Caco-2 (cell line): Measurements from ENCODE around the gene TSFM. TPM values are rescaled to one million over a fixed set of nuclear protein-coding genes. Genes with fewer than 3 reads are reported as not detected.

Experiments used
- BruUV-seq: library from RNA; stranded (reverse); fragments of 400-500 nt; replicated peaks from 2 replicates; lab custom pipeline; 2021; lab: Mats Ljungman, UMichigan
- CTCF ChIA-PET: fragments of 300-600 bp; sonication (Branson Sonifier 250); formaldehyde crosslinking; loops from one replicate; lab custom pipeline; 2022; ENCODE audit warnings: antibody characterized with exemption; lab: Charles Lee
- POLR2A ChIA-PET: fragments of 300-600 bp; sonication (Branson Sonifier 250); formaldehyde crosslinking; loops from one replicate; lab custom pipeline; 2022; ENCODE audit warnings: antibody characterized with exemption; lab: Charles Lee
- DNase-seq, 2 experiments: peaks; one replicate each; pipeline versions ENCODE4 v3.0.0 to v3.0.0-alpha.2; 2020 to 2022
- H3K27me3 ChIP-seq: replicated peaks from 2 replicates; pipeline ENCODE4 v1.6.0; 2011; ENCODE audit warnings: low read length; ENCODE audit not compliant: control insufficient read depth, insufficient read depth
- H3K36me3 ChIP-seq: 2 replicates; pipeline ENCODE4 v1.5.1; 2011; ENCODE audit warnings: low read length; ENCODE audit not compliant: control insufficient read depth, insufficient read depth
- H3K4me1 ChIP-seq: fragments of 250-450 bp; sonication (Bioruptor Pico); 2 replicates; pipeline ENCODE4 v1.5.1; 2020; ENCODE audit warnings: mild to moderate bottlenecking
- H3K4me3 ChIP-seq: 2 replicates; pipeline ENCODE4 v1.5.1; 2011; ENCODE audit warnings: low read depth, mild to moderate bottlenecking, control low read depth, low read length
- H3K9me3 ChIP-seq: fragments of 250-450 bp; sonication (Bioruptor Pico); 2 replicates; pipeline ENCODE4 v1.5.1; 2020; ENCODE audit warnings: mild to moderate bottlenecking, moderate library complexity
- H3K27ac Mint-ChIP-seq: one replicate; pipeline ENCODE4 v1.8.0; 2022; ENCODE audit warnings: mixed read lengths; ENCODE audit not compliant: unreplicated experiment
- H3K27me3 Mint-ChIP-seq: one replicate; pipeline ENCODE4 v1.8.0; 2022; ENCODE audit warnings: mixed read lengths; ENCODE audit not compliant: insufficient read depth, unreplicated experiment
- H3K36me3 Mint-ChIP-seq: one replicate; pipeline ENCODE4 v1.8.0; 2022; ENCODE audit warnings: mild to moderate bottlenecking, mixed read lengths; ENCODE audit not compliant: insufficient read depth, unreplicated experiment
- H3K4me1 Mint-ChIP-seq: one replicate; pipeline ENCODE4 v1.8.0; 2022; ENCODE audit warnings: low read depth, mixed read lengths; ENCODE audit not compliant: unreplicated experiment
- H3K4me3 Mint-ChIP-seq: one replicate; pipeline ENCODE4 v1.8.0; 2022; ENCODE audit warnings: mild to moderate bottlenecking, moderate library complexity, mixed read lengths; ENCODE audit not compliant: unreplicated experiment
- H3K9me3 Mint-ChIP-seq: one replicate; pipeline ENCODE4 v1.8.0; 2022; ENCODE audit warnings: mixed read lengths; ENCODE audit not compliant: unreplicated experiment
- intact Hi-C: fragments of 100-400 bp; cut with micrococcal nuclease; formaldehyde crosslinking; loops from one replicate; pipeline ENCODE4 v1.10.0; 2022; ENCODE audit not compliant: unreplicated experiment
- total RNA-seq: library from RNA; stranded (reverse); gene quantifications from 2 replicates; pipeline ENCODE4 v1.2.3, GENCODE V29; 2022
- TF ChIP-seq, protein P1 (sequence below), 2 experiments: fragments of 200-600 bp in 1 of 2; IDR thresholded peaks; 1 replicate in 1 of 2; 2 replicates in 1 of 2; pipeline versions ENCODE4 v1.5.1 to v1.8.0; 2011 to 2022; ENCODE audit warnings: antibody characterized with exemption in 1 of 2, control low read depth in 1 of 2, inconsistent platforms in 1 of 2, low read depth in 1 of 2, low read length in 1 of 2, mild to moderate bottlenecking in 1 of 2, moderate library complexity in 1 of 2; ENCODE audit not compliant: insufficient read depth in 1 of 2, severe bottlenecking in 1 of 2, unreplicated experiment in 1 of 2

TSFM gene
- total RNA-seq, 1 experiment from 2014 or later, result 57.5 TPM

- TF ChIP-seq, protein P1, sequence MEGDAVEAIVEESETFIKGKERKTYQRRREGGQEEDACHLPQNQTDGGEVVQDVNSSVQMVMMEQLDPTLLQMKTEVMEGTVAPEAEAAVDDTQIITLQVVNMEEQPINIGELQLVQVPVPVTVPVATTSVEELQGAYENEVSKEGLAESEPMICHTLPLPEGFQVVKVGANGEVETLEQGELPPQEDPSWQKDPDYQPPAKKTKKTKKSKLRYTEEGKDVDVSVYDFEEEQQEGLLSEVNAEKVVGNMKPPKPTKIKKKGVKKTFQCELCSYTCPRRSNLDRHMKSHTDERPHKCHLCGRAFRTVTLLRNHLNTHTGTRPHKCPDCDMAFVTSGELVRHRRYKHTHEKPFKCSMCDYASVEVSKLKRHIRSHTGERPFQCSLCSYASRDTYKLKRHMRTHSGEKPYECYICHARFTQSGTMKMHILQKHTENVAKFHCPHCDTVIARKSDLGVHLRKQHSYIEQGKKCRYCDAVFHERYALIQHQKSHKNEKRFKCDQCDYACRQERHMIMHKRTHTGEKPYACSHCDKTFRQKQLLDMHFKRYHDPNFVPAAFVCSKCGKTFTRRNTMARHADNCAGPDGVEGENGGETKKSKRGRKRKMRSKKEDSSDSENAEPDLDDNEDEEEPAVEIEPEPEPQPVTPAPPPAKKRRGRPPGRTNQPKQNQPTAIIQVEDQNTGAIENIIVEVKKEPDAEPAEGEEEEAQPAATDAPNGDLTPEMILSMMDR (IDR thresholded peaks at IDR 0.05; ENCODE audit: insufficient read depth in 1 of 2, low read depth in 1 of 2, low read length in 1 of 2, severe bottlenecking in 1 of 2, unreplicated experiment in 1 of 2), result no peak
- CTCF ChIA-PET, result no interaction called here
- intact Hi-C loops, result no loop called here
- Mint-ChIP-seq H3K4me1 (peaks cover 29% of the 10 kb centered on the region), H3K36me3 (peaks cover 87% of the 10 kb centered on the region), H3K4me3 (no peak overlapping the region), H3K9me3 (no peaks in the 10 kb centered on the region), H3K27me3 (no peaks in the 10 kb centered on the region), H3K27ac (no peak overlapping the region)
- POLR2A ChIA-PET, result no interaction called here
- Histone ChIP-seq H3K4me3 (no peak overlapping the region), H3K4me1 (peaks cover 15% of the 10 kb centered on the region), H3K9me3 (no peaks in the 10 kb centered on the region), H3K36me3 (peaks cover 3% of the 10 kb centered on the region; the same call in 1 of the 2 replicates), H3K27me3 (no peaks in the 10 kb centered on the region)
- no peak for DNase-seq
- BruUV-seq, result TSS peak; percentile 0
These were observed 33.5 kb upstream of the TSFM start for GRCh38 chr12:57749061-57749460.

DNA sequence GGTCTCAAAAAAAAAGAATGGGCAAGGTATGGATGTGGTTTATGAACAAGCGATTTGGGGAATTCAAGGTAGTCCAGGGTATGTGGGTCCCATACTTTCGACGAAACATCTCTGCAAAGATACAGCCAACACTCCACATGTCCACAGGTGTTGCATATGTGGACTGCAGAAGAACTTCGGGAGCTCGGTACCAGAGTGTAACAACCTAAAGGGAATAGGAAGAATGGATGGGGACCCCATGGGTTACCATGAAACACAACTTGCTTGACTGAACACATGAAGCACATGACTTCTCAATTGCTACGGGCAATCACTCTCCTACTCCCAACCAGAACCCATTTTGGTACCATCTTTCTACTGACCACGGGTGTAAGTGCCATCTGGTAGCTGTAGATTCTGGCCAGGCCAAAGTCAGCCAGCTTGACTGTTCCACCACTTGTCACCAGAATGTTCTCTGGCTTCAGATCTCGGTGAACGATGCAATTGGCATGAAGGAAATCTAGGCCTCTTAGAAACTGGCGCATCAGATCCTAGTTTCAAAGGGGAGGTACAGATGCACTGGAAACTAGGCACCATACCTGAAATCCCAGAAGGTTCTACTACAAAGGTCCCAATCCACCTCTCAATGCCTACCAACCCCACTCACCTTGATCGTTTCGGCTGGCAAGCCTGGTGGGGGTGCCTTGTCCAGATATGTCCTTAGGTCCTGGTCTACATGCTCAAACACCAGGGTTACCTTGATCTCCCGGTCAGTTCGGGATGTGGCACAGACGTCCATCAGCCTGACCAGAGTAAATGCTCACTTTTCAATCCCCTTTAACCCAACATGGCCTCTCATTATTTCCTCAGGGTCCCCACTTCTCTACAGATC, 31.8 kb upstream of the TSFM start:
- Histone ChIP-seq H3K9me3 (no peaks in the 10 kb centered on the region), H3K36me3 (peaks cover 3% of the 10 kb centered on the region; the same call in 1 of the 2 replicates), H3K27me3 (no peaks in the 10 kb centered on the region), H3K4me1 (peaks cover 16% of the 10 kb centered on the region), H3K4me3 (peak overlapping the region; percentile 83)
- H3K9me3 Mint-ChIP-seq, result no peaks in the 10 kb centered on the region
- no peaks in the 10 kb centered on the region for H3K27me3 Mint-ChIP-seq
- BruUV-seq, result no TSS peak
- ChIA-PET POLR2A (interaction anchor here (0.6 kb wide), 1 partner anchor 207 kb away, joined by 3 read pairs; no protein-coding TSS in a partner anchor), CTCF (no interaction called here)
- DNase-seq, result no peak
- intact Hi-C loops, result no loop called here
- H3K27ac Mint-ChIP-seq, result peak overlapping the region; percentile 99
- H3K4me3 Mint-ChIP-seq, result peak overlapping the region; percentile 99
- H3K4me1 Mint-ChIP-seq, result peaks cover 28% of the 10 kb centered on the region
- TF ChIP-seq, protein P1 (IDR thresholded peaks at IDR 0.05; ENCODE audit: insufficient read depth in 1 of 2, low read depth in 1 of 2, low read length in 1 of 2, severe bottlenecking in 1 of 2, unreplicated experiment in 1 of 2), result no peak
- peaks cover 75% of the 10 kb centered on the region for H3K36me3 Mint-ChIP-seq

DNA sequence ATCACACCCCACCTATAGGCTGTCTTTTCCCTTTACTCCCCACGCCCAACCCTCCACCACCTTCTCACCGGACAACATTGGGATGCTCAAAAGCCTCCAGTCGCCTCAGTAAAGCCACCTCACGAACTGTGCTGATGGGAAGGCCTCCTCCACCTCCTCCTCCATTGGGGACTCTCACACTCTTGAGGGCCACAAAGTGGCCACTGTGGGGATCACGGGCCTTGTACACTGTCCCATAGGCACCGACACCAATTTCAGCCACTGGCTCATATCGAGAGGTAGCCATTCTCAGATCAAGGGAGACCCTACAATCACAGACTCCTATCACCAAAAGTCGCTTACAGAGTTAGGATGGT, 31.2 kb upstream of the TSFM start:
- no TSS peak for BruUV-seq
- ChIA-PET CTCF (interaction anchor here (0.6 to 1.1 kb wide), 2 partner anchors 21 to 149 kb away, joined by 3 to 7 read pairs; partner anchors contain the start of genes EEF1AKMT3 and METTL1), POLR2A (interaction anchor here (0.8 kb wide), 1 partner anchor 21 kb away, joined by 5 read pairs; the partner anchor contains the start of genes EEF1AKMT3 and METTL1)
- Histone ChIP-seq H3K9me3 (no peaks in the 10 kb centered on the region), H3K4me1 (peaks cover 14% of the 10 kb centered on the region), H3K27me3 (no peaks in the 10 kb centered on the region), H3K4me3 (peak overlapping the region; percentile 83), H3K36me3 (peaks cover 3% of the 10 kb centered on the region; the same call in 1 of the 2 replicates)
- Mint-ChIP-seq H3K4me1 (peaks cover 25% of the 10 kb centered on the region), H3K27me3 (no peaks in the 10 kb centered on the region), H3K36me3 (peaks cover 69% of the 10 kb centered on the region), H3K27ac (peak overlapping the region; percentile 99), H3K9me3 (no peaks in the 10 kb centered on the region), H3K4me3 (peak overlapping the region; percentile 99)
- intact Hi-C loops, result no loop called here
- TF ChIP-seq, protein P1 (IDR thresholded peaks at IDR 0.05; ENCODE audit: insufficient read depth in 1 of 2, low read depth in 1 of 2, low read length in 1 of 2, severe bottlenecking in 1 of 2, unreplicated experiment in 1 of 2), result no peak
- DNase-seq, result no peak
